Activated CD8-positive, alpha-beta memory T cell treated with anti-CD3 and anti-CD28 coated beads for 24 hours (primary cell): ENCODE data around the gene AIMP1.
"Not testable (repeated sequence)": the region's sequence is repeated elsewhere in the genome, so short reads cannot be mapped to it uniquely, and the experiment has no call there.

ENCODE experiments used
- DNase-seq: peaks from one replicate; pipeline ENCODE4 v3.0.0-alpha.2; 2020

The AIMP1 gene

GRCh38 chr4:106355193-106355592 lies 38.8 kb downstream of the AIMP1 start:
- no peak for DNase-seq

GRCh38 chr4:106358899-106359298 lies 42.5 kb downstream of the AIMP1 start:
- no peak for DNase-seq

GRCh38 chr4:106362086-106362825 lies 45.9 kb downstream of the AIMP1 start:
- DNase-seq, result no peak

- DNase-seq, result no peak
These were observed 47.9 kb downstream of the AIMP1 start for GRCh38 chr4:106364282-106364681.

GRCh38 chr4:106365613-106366012 lies 49.3 kb downstream of the AIMP1 start:
- DNase-seq, result no peak

- DNase-seq, result no peak
These were observed 49.7 kb downstream of the AIMP1 start for GRCh38 chr4:106366026-106366425.

GRCh38 chr4:106367072-106367471 lies 50.7 kb downstream of the AIMP1 start:
- DNase-seq, result no peak

GRCh38 chr4:106368678-106369077 lies 52.3 kb downstream of the AIMP1 start, which contains the start of gene GIMD1:
Gene GIMD1, minus strand, starts transcription at chr4:106368778. Its CDS starts 1,343 bp downstream, at chr4:106367435.
- DNase-seq, result no peak

- no peak for DNase-seq
These were observed 53.2 kb downstream of the AIMP1 start for GRCh38 chr4:106369456-106370060.

- DNase-seq, result no peak
These were observed 53.9 kb downstream of the AIMP1 start for GRCh38 chr4:106370214-106370613.

GRCh38 chr4:106371161-106371560 lies 54.8 kb downstream of the AIMP1 start:
- no peak for DNase-seq

- no peak for DNase-seq
These were observed 56.7 kb downstream of the AIMP1 start for GRCh38 chr4:106373026-106373425.

- DNase-seq, result no peak
These were observed 63.8 kb downstream of the AIMP1 start for GRCh38 chr4:106380179-106380578.

GRCh38 chr4:106384878-106385277 lies 68.5 kb downstream of the AIMP1 start:
- DNase-seq, result no peak

- DNase-seq, result no peak
These were observed 69.6 kb downstream of the AIMP1 start for GRCh38 chr4:106385853-106386393.

GRCh38 chr4:106395582-106395981 lies 79.2 kb downstream of the AIMP1 start:
- DNase-seq, result no peak

GRCh38 chr4:106398898-106399297 lies 82.5 kb downstream of the AIMP1 start:
- DNase-seq, result not testable (repeated sequence)
